Ovary (tissue), 3 donors: ENCODE data around the gene POC1B.

Experiments
- CTCF ChIP-seq, 3 donors: fragments of 450-650 bp in 2 of 3; fragments of 200-600 bp in 1 of 3; IDR thresholded peaks; one replicate each; pipeline versions ENCODE4 v1.5.1 to v1.8.0; 2016 to 2022; ENCODE audit warnings: antibody characterized with exemption in 3 of 3, mild to moderate bottlenecking in 1 of 3
- EP300 ChIP-seq: sonication (generic); formaldehyde crosslinking; IDR thresholded peaks from one replicate; pipeline ENCODE4 v1.6.1; 2017; ENCODE audit warnings: antibody characterized with exemption
- POLR2A ChIP-seq: fragments of 450-650 bp; IDR thresholded peaks from one replicate; pipeline ENCODE4 v1.6.1; 2017; ENCODE audit warnings: antibody characterized with exemption, mild to moderate bottlenecking, moderate library complexity
- donor health status: DM: no; HTN: no; CAD: no.

DNA sequence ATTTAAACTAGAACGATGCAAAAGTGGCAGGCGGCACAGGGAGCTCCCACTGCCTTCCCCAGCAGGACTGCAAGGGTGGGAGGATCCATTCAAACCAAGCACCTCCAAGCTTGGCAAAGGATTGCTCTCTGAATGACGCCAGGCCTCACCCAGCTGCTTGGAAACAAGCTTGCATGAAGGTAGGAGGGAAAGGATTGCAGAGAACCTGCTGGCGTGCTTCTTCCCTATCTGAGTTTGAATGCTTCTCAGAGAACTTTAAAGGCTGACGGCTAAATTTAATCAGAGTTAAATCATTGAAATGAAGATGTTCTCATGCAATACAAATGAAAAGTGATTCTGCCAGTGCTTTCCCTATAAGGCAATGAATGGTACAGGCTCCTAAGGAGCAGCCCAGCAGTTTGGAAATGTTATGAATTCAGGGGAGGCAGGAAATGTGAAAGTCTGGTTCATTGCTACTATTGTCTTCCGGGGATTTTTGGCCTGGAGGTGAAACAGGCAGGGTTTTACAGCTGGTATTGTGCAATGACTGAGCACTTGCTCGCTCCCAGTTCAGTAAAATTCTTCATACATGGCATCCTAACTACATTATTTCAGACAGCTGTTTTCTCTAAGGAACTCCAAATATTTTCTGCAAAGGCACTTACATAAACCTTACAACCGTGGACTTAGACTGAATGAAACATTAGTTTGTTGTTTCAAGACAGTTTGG, 141.6 kb downstream of the POC1B start:
- TF ChIP-seq CTCF (IDR thresholded peaks at IDR 0.05), result no peak
- TF ChIP-seq POLR2A, result no peak
- TF ChIP-seq EP300, result no peak
